OCI-LY1 (cell line): ENCODE measurements around the gene IFI30.

ENCODE experiments used
- H2AFZ ChIP-seq: fragments of 200-600 bp; sonication (generic), shearing (Covaris generic); 2 replicates; pipeline ENCODE4 v1.6.0; 2014; ENCODE audit warnings: antibody characterized with exemption, mild to moderate bottlenecking, low read length
- H3F3A ChIP-seq: fragments of 200-600 bp; sonication (generic), shearing (Covaris generic); 2 replicates; pipeline ENCODE4 v1.6.0; 2014; ENCODE audit warnings: mild to moderate bottlenecking, antibody characterized with exemption, low read length, moderate library complexity; ENCODE audit not compliant: insufficient read depth
- H3K27ac ChIP-seq: fragments of 200-600 bp; sonication (generic); 2 replicates; pipeline ENCODE4 v1.5.1; 2014; ENCODE audit warnings: low read length, mixed run types, mild to moderate bottlenecking, low read depth; ENCODE audit not compliant: poor library complexity, severe bottlenecking
- H3K27me3 ChIP-seq: fragments of 200-600 bp; sonication (generic); 2 replicates; pipeline ENCODE4 v1.6.0; 2014; ENCODE audit warnings: antibody characterized with exemption, mild to moderate bottlenecking, low read length, moderate library complexity; ENCODE audit not compliant: insufficient read depth
- H3K36me3 ChIP-seq: fragments of 200-600 bp; sonication (generic); 2 replicates; pipeline ENCODE4 v1.6.1; 2014; ENCODE audit warnings: mild to moderate bottlenecking, antibody characterized with exemption, low read length, moderate library complexity, mixed read lengths; ENCODE audit not compliant: insufficient read depth
- H3K4me1 ChIP-seq: fragments of 200-600 bp; sonication (generic); 2 replicates; pipeline ENCODE4 v1.5.1; 2014; ENCODE audit warnings: mild to moderate bottlenecking, low read length, moderate library complexity; ENCODE audit not compliant: insufficient read depth, severe bottlenecking
- H3K4me2 ChIP-seq: fragments of 200-600 bp; sonication (generic), shearing (Covaris generic); 2 replicates; pipeline ENCODE4 v1.6.1; 2014; ENCODE audit warnings: low read length
- H3K4me3 ChIP-seq: fragments of 200-600 bp; sonication (generic); 2 replicates; pipeline ENCODE4 v1.5.1; 2014; ENCODE audit warnings: low read length, low read depth, mild to moderate bottlenecking, mixed read lengths; ENCODE audit not compliant: poor library complexity, severe bottlenecking
- H3K79me2 ChIP-seq: fragments of 200-600 bp; shearing (Covaris generic); 2 replicates; pipeline ENCODE4 v1.6.1; 2016; ENCODE audit warnings: mixed run types, low read length, mixed read lengths; ENCODE audit not compliant: insufficient read depth
- H3K9ac ChIP-seq: fragments of 200-600 bp; sonication (generic), shearing (Covaris generic); 2 replicates; pipeline ENCODE4 v1.6.1; 2014; ENCODE audit warnings: mild to moderate bottlenecking, low read length, mixed read lengths
- H3K9me2 ChIP-seq: fragments of 200-600 bp; sonication (generic), shearing (Covaris generic); 2 replicates; pipeline ENCODE4 v1.6.1; 2014; ENCODE audit warnings: low read depth, mild to moderate bottlenecking, low read length, mixed read lengths
- H3K9me3 ChIP-seq: fragments of 200-600 bp; shearing (Covaris generic); 2 replicates; pipeline ENCODE4 v1.6.1; 2014; ENCODE audit warnings: low read length, mixed read lengths
- H4K20me1 ChIP-seq: fragments of 200-600 bp; sonication (generic), shearing (Covaris generic); 2 replicates; pipeline ENCODE4 v1.6.0; 2016; ENCODE audit warnings: mild to moderate bottlenecking, low read length; ENCODE audit not compliant: insufficient read depth
- EZH2 ChIP-seq: fragments of 200-600 bp; sonication (generic), shearing (Covaris generic); IDR thresholded peaks from 2 replicates; pipeline ENCODE4 v1.8.0; 2017; ENCODE audit warnings: borderline replicate concordance, mixed run types, mild to moderate bottlenecking, antibody characterized with exemption, low read length, moderate library complexity, mixed read lengths
- TF ChIP-seq, protein P1 (sequence below): fragments of 200-600 bp; sonication (generic), shearing (Covaris generic); IDR thresholded peaks from 2 replicates; pipeline ENCODE4 v1.5.1; 2017; ENCODE audit warnings: mild to moderate bottlenecking, antibody characterized with exemption, low read length, moderate library complexity, mixed read lengths

IFI30 gene

DNA sequence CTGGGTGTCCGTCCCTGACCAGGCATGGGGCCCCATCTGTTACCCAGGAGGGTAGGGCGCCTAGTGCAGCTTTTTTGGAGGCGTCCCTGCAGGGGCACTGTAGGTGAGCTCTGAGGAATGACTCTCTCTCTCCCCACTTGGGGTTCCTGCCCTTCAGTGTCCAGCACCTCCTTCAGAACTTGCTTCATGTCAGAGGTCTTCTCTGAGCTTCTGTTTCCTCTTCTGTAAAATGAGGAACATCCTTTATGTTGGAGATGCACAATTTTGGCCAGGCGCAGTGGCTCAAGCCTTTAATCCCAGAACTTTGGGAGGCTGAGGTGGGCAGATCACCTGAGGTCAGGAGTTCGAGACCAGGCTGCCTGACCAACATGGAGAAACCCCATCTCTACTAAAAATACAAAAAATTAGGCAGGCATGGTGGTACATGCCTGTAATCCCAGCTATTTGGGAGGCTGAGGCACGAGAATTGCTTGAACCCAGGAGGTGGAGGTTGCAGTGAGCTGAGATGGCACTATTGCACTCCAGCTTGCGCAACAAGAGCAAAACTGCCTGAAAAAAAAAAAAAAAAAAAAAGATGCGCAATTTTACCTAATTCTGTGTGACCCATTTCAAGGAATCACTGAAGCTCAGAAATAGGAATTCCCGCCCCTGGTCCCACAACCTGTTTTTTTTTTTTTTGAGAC lies 35.8 kb upstream of the IFI30 start:
- H2AFZ ChIP-seq: no peak overlapping the region
- no peaks in the 10 kb centered on the region for H3K9me3 ChIP-seq
- H3K27me3 ChIP-seq: no peaks in the 10 kb centered on the region
- H3K9me2 ChIP-seq: no peaks in the 10 kb centered on the region
- no peak overlapping the region for H3K4me3 ChIP-seq
- no peaks in the 10 kb centered on the region for H3K79me2 ChIP-seq
- peaks cover 71% of the 10 kb centered on the region for H3K36me3 ChIP-seq
- no peak overlapping the region for H3K9ac ChIP-seq
- TF ChIP-seq, protein P1, sequence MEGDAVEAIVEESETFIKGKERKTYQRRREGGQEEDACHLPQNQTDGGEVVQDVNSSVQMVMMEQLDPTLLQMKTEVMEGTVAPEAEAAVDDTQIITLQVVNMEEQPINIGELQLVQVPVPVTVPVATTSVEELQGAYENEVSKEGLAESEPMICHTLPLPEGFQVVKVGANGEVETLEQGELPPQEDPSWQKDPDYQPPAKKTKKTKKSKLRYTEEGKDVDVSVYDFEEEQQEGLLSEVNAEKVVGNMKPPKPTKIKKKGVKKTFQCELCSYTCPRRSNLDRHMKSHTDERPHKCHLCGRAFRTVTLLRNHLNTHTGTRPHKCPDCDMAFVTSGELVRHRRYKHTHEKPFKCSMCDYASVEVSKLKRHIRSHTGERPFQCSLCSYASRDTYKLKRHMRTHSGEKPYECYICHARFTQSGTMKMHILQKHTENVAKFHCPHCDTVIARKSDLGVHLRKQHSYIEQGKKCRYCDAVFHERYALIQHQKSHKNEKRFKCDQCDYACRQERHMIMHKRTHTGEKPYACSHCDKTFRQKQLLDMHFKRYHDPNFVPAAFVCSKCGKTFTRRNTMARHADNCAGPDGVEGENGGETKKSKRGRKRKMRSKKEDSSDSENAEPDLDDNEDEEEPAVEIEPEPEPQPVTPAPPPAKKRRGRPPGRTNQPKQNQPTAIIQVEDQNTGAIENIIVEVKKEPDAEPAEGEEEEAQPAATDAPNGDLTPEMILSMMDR: no peak
- no peak for TF ChIP-seq EZH2
- no peaks in the 10 kb centered on the region for H4K20me1 ChIP-seq
- no peak overlapping the region for H3K27ac ChIP-seq
- no peaks in the 10 kb centered on the region for H3F3A ChIP-seq
- no peak overlapping the region for H3K4me2 ChIP-seq
- H3K4me1 ChIP-seq: no peaks in the 10 kb centered on the region

- Histone ChIP-seq H3K4me3 (no peak overlapping the region), H3K27ac (no peak overlapping the region), H4K20me1 (no peaks in the 10 kb centered on the region), H3K4me2 (no peak overlapping the region), H3K9me3 (no peaks in the 10 kb centered on the region), H3K4me1 (no peaks in the 10 kb centered on the region), H3K9ac (no peak overlapping the region), H3K9me2 (no peaks in the 10 kb centered on the region), H3F3A (no peaks in the 10 kb centered on the region), H3K27me3 (no peaks in the 10 kb centered on the region), H3K79me2 (no peaks in the 10 kb centered on the region), H2AFZ (no peak overlapping the region), H3K36me3 (peaks cover 72% of the 10 kb centered on the region)
- TF ChIP-seq EZH2: no peak
- TF ChIP-seq, protein P1: no peak
These were observed 33.1 kb upstream of the IFI30 start for GRCh38 chr19:18140473-18140872.

DNA sequence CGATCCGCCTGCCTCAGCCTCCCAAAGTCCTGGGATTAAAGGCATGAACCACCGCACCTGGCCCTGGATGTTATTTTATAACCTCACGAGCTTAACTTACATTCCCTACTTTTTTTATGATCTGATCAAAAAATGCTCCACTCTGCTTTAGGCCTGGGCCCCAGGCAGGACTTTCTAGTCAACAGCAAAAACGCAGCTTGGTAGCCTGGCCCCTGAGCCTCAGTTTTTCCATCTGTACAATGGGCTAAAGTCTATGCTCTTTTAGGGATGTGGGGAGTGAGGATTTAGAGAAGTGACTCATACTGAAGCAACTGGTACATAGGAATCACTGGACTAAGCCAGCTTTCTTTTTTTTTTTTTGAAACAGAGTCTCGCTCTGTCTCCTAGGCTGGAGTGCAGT lies 32.6 kb upstream of the IFI30 start:
- H3F3A ChIP-seq: no peaks in the 10 kb centered on the region
- no peaks in the 10 kb centered on the region for H3K79me2 ChIP-seq
- no peak overlapping the region for H3K27ac ChIP-seq
- no peaks in the 10 kb centered on the region for H3K9me3 ChIP-seq
- H3K4me2 ChIP-seq: no peak overlapping the region
- peaks cover 72% of the 10 kb centered on the region for H3K36me3 ChIP-seq
- no peaks in the 10 kb centered on the region for H3K27me3 ChIP-seq
- TF ChIP-seq, protein P1: no peak
- no peak for TF ChIP-seq EZH2
- no peaks in the 10 kb centered on the region for H3K9me2 ChIP-seq
- no peak overlapping the region for H3K4me3 ChIP-seq
- no peaks in the 10 kb centered on the region for H4K20me1 ChIP-seq
- no peak overlapping the region for H2AFZ ChIP-seq
- H3K4me1 ChIP-seq: no peaks in the 10 kb centered on the region
- H3K9ac ChIP-seq: no peak overlapping the region
